ENCODE measurements around the gene CCRL2. TPM values are rescaled to one million over a fixed set of nuclear protein-coding genes. Genes with fewer than 3 reads are reported as not detected.

CCRL2 gene
- total RNA-seq, 1 experiment from 2014 or later = not detected

- H2BK20ac ChIP-seq (ENCODE audit: low read depth, low read length, poor library complexity, severe bottlenecking) = no peak overlapping the region
- H3K79me2 ChIP-seq (ENCODE audit: insufficient read depth, low read length) = no peaks in the 10 kb centered on the region
- H4K91ac ChIP-seq (ENCODE audit: insufficient read length, low read depth, low read length) = no peak overlapping the region
- no peak overlapping the region for H3K4ac ChIP-seq (ENCODE audit: low read depth, low read length)
- no peaks in the 10 kb centered on the region for H3K79me1 ChIP-seq (ENCODE audit: insufficient read depth, low read depth, low read length, poor library complexity, severe bottlenecking)
- Mint-ChIP-seq H3K9me3 (no peaks in the 10 kb centered on the region), H3K27ac (no peak overlapping the region), H3K27me3 (ENCODE audit: low read depth) (peaks cover 22% of the 10 kb centered on the region), H3K4me3 (no peak overlapping the region), H3K36me3 (ENCODE audit: insufficient read depth in 1 of 3, low read depth in 3 of 3) (no peaks in the 10 kb centered on the region), H3K4me1 (peaks cover 10 to 13% of the 10 kb centered on the region in 2 experiments)
- H2AFZ ChIP-seq (ENCODE audit: low read length) = no peak overlapping the region
- H4K5ac ChIP-seq (ENCODE audit: insufficient read length, low read depth, low read length) = no peak overlapping the region
- H3K27me3 ChIP-seq (ENCODE audit: insufficient read depth, low read length) = no peaks in the 10 kb centered on the region
- H2AK5ac ChIP-seq (ENCODE audit: insufficient read length, low read length) = no peak overlapping the region
- no peak overlapping the region for H3K56ac ChIP-seq (ENCODE audit: insufficient read length, low read depth, low read length)
- no peaks in the 10 kb centered on the region for H3K9me3 ChIP-seq (ENCODE audit: control insufficient read depth, low read depth, low read length)
- no peak overlapping the region for H2BK15ac ChIP-seq (ENCODE audit: low read depth, low read length)
- H3T11ph ChIP-seq (ENCODE audit: low read length) = no peak overlapping the region
- no peak overlapping the region for H2BK5ac ChIP-seq (ENCODE audit: insufficient read length, low read length)
- no peaks in the 10 kb centered on the region for H4K20me1 ChIP-seq (ENCODE audit: control insufficient read depth, insufficient read depth, insufficient read length)
- no peak overlapping the region for H3K4me2 ChIP-seq (ENCODE audit: insufficient read depth, insufficient read length, low read length)
- H2BK12ac ChIP-seq (ENCODE audit: insufficient read length, low read depth, low read length) = no peak overlapping the region
- peaks cover 2% of the 10 kb centered on the region for H3K23me2 ChIP-seq (ENCODE audit: insufficient read length, low read depth, low read length, poor library complexity, severe bottlenecking)
- H3K14ac ChIP-seq (ENCODE audit: insufficient read depth, low read length) = no peak overlapping the region
- H3K9ac ChIP-seq (ENCODE audit: extremely low read depth, insufficient read length, low read length) = no peak overlapping the region
- no peak for DNase-seq
- H3K23ac ChIP-seq (ENCODE audit: insufficient read length, low read depth, low read length) = no peak overlapping the region
- peaks cover 4% of the 10 kb centered on the region for H3K4me1 ChIP-seq (ENCODE audit: insufficient read depth, low read length)
- no peak overlapping the region for H3K18ac ChIP-seq (ENCODE audit: insufficient read length, low read depth, low read length)
- no peak overlapping the region for H3K27ac ChIP-seq (ENCODE audit: insufficient read length, low read depth, low read length)
- peak; percentile 68 for TF ChIP-seq CTCF (conservative IDR thresholded peaks at IDR 0.05)
- no CpG with 5 or more reads among the region's 9 CpGs for WGBS (ENCODE audit: extremely low coverage, insufficient read length, low lambda C conversion rate)
- H2BK120ac ChIP-seq (ENCODE audit: low read depth, low read length, poor library complexity, severe bottlenecking) = no peak overlapping the region
- H4K8ac ChIP-seq (replicated peaks; ENCODE audit: insufficient read length, low read depth, low read length) = no peak overlapping the region
Measured at GRCh38 chr3:46372492-46373359, 34.3 kb upstream of the CCRL2 start.

Measured in H9 (cell line).